ENCODE data around the gene AGAP3. TPM values are rescaled to one million over a fixed set of nuclear protein-coding genes. Genes with fewer than 3 reads are reported as not detected.
A peak's percentile ranks its signal among the peaks of the same experiment; 100 is the strongest.

The AGAP3 gene
- total RNA-seq, 1 donor from 2014 or later = 77.8 TPM

GRCh38 chr7:151128716-151129115 lies 42.4 kb downstream of the AGAP3 start:
- no peak overlapping the region for H3K4me3 Mint-ChIP-seq (ENCODE audit: unreplicated experiment)
- no peak overlapping the region for H3K27ac Mint-ChIP-seq (ENCODE audit: unreplicated experiment)
- no peaks in the 10 kb centered on the region for H3K9me3 Mint-ChIP-seq (ENCODE audit: low read depth)
- no peaks in the 10 kb centered on the region for H3K27me3 Mint-ChIP-seq (ENCODE audit: low read depth)
- H3K36me3 Mint-ChIP-seq (ENCODE audit: low read depth) = peaks cover 22% of the 10 kb centered on the region
- no peak for DNase-seq (ENCODE audit: low spot score)
- H3K4me1 Mint-ChIP-seq (ENCODE audit: low read depth) = peaks cover 8% of the 10 kb centered on the region
- no peak for TF ChIP-seq CTCF (IDR thresholded peaks at IDR 0.05)

- H3K9me3 Mint-ChIP-seq (ENCODE audit: low read depth) = no peaks in the 10 kb centered on the region
- no peaks in the 10 kb centered on the region for H3K27me3 Mint-ChIP-seq (ENCODE audit: low read depth)
- DNase-seq (ENCODE audit: low spot score) = no peak
- no peak for TF ChIP-seq CTCF (IDR thresholded peaks at IDR 0.05)
- H3K36me3 Mint-ChIP-seq (ENCODE audit: low read depth) = peaks cover 16% of the 10 kb centered on the region
- no peak overlapping the region for H3K4me3 Mint-ChIP-seq (ENCODE audit: unreplicated experiment)
- H3K27ac Mint-ChIP-seq (ENCODE audit: unreplicated experiment) = no peak overlapping the region
- peaks cover 2% of the 10 kb centered on the region for H3K4me1 Mint-ChIP-seq (ENCODE audit: low read depth)
Measured at GRCh38 chr7:151129117-151129959, 43.1 kb downstream of the AGAP3 start.

- Mint-ChIP-seq H3K27me3 (ENCODE audit: low read depth) (no peaks in the 10 kb centered on the region), H3K4me3 (ENCODE audit: unreplicated experiment) (no peak overlapping the region), H3K27ac (ENCODE audit: unreplicated experiment) (no peak overlapping the region), H3K36me3 (ENCODE audit: low read depth) (peaks cover 18% of the 10 kb centered on the region), H3K4me1 (ENCODE audit: low read depth) (peaks cover 2% of the 10 kb centered on the region), H3K9me3 (ENCODE audit: low read depth) (no peaks in the 10 kb centered on the region)
- no peak for TF ChIP-seq CTCF (IDR thresholded peaks at IDR 0.05)
- peak; percentile 59 for DNase-seq (ENCODE audit: low spot score)
Measured at GRCh38 chr7:151129960-151130591, 43.8 kb downstream of the AGAP3 start.

GRCh38 chr7:151130741-151131157 lies 44.5 kb downstream of the AGAP3 start:
- Mint-ChIP-seq H3K27ac (ENCODE audit: unreplicated experiment) (no peak overlapping the region), H3K36me3 (ENCODE audit: low read depth) (peaks cover 21% of the 10 kb centered on the region)

More at GRCh38 chr7:151130741-151131157, 44.5 kb downstream of the AGAP3 start:
- Mint-ChIP-seq H3K27me3 (ENCODE audit: low read depth) (no peaks in the 10 kb centered on the region), H3K4me1 (ENCODE audit: low read depth) (no peaks in the 10 kb centered on the region), H3K9me3 (ENCODE audit: low read depth) (no peaks in the 10 kb centered on the region), H3K4me3 (ENCODE audit: unreplicated experiment) (no peak overlapping the region)
- DNase-seq (ENCODE audit: low spot score) = peak; percentile 64
- no peak for TF ChIP-seq CTCF (IDR thresholded peaks at IDR 0.05)

Data from chondrocyte (in vitro differentiated cells).